ENCODE results near the gene TM7SF3.

DNA sequence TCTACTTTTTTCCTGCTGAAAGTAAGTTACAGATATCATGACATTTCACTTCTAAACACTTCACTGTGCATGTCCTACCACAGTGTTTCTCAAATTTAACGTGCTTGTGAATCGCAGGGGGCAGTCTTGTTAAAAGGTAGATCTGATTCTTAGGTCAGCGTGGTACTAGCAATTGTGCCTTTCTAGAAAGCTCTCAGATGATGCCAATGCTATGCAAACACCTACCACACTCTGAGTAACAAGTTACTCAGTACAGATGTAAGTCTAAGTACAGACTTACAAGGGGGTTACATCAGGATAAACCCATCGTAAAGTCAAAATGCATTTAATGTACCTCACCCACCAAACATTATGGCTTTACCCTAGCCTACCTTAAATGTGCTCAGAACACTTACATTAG is 22.4 kb downstream of the TM7SF3 start:
- TF ChIP-seq ZNF274 (IDR thresholded peaks at IDR 0.05; ENCODE audit: low read depth, low read length) (no peak), SUZ12 (IDR thresholded peaks at IDR 0.05; ENCODE audit: extremely low read depth, insufficient read depth, insufficient read length) (no peak), YY1 (IDR thresholded peaks at IDR 0.05; ENCODE audit: insufficient read depth, insufficient read length) (no peak)

Data from NT2/D1 (cell line).